Amygdala (tissue), 56 donors: ENCODE data around the gene FOLR1.
A peak's percentile ranks its signal among the peaks of the same experiment; 100 is the strongest.
"Not testable (repeated sequence)": the region's sequence is repeated elsewhere in the genome, so short reads cannot be mapped to it uniquely, and the experiment has no call there.

ENCODE experiments used
- DNase-seq, 56 donors: peaks; one replicate each; lab custom pipeline; 2025; lab: John Stamatoyannopoulos, UW

FOLR1 gene

DNA sequence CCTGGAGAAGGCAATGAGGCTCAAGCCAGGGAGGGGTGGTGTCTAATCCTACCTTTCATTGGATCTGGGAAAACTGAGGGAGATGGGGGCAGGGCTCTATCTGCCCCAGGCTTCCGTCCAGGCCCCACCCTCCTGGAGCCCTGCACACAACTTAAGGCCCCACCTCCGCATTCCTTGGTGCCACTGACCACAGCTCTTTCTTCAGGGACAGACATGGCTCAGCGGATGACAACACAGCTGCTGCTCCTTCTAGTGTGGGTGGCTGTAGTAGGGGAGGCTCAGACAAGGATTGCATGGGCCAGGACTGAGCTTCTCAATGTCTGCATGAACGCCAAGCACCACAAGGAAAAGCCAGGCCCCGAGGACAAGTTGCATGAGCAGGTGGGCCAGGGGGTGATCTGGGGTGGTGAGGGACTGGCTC, at the start of gene FOLR1:
Gene FOLR1 (plus strand): TSS at position 180 of the 421 bp plus-strand sequence. CDS start 34 bp downstream, at position 214.
- DNase-seq, result no peak

DNA sequence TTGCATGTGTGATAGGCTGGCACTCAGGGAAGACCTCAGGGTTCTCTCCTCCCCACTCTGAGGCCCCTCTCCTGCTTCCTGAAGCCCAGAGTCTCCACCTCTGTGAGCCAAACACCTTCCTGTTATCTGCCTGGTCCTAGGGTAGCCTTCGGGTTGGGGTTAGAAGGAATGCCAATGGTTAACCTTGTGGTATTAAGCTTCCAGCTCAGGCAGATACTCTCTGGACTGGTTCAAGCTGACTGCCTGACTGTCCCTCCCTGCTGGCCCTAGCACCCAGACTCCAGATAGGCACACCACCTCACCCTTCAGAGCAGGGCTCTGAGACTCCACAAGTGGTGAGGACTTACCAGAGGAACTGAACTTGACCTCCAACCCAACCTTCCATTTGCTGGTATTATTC, 49.4 kb upstream of the FOLR1 start:
- not testable (repeated sequence) for DNase-seq

DNA sequence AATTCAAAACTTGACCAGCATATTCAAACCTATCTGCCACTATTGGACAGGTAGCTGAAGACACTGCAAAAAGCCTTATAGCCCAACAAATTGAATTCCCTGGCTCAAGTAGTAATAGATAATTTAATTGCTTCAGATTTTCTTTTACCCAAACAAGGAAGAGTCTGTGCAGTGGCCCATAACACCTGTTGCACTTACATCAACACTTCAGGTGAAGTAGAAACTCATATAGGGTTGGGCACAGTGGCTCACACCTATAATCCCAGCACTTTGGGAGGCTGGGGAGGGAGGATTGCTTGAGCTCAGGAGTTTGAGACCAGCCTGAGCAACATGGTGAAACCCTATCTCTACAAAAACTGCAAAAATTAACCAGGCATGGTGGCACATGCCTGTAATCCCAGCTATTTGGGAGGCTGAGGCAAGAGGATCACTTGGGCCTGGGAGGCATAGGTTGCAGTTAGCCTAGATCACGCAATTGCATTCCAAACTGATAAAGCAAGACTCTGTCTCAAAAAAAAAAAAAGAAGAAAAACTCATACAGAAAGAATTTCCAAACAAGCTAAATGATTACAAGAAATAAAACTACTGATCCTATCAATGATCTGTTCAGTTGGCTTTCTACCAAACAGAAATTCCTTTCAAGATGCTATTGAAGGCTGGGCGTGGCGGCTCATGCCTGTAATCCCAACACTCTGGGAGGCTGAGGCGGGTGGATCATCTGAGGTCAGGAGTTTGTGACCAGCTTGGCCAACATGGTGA, 47.0 kb upstream of the FOLR1 start:
- DNase-seq, result no peak

DNA sequence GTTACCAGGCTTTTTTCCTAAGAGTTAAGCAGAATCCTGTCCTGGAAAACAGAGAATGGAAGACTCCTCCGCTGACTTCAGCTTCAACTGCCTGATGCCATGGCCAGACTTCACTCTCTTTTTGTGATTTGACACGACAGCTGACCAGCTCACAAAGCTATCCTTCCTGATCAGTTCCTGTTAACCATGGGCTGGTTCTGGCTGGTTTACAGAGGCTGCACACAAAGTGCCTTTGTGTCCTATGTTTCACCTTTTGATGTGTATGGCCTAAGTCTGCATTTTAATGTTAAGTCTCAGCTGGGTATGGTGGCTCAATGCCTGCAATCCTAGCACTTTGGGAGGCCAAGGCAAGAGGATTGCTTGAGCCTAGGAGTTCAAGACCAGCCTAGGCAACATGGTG, 45.3 kb upstream of the FOLR1 start:
- no peak for DNase-seq

DNA sequence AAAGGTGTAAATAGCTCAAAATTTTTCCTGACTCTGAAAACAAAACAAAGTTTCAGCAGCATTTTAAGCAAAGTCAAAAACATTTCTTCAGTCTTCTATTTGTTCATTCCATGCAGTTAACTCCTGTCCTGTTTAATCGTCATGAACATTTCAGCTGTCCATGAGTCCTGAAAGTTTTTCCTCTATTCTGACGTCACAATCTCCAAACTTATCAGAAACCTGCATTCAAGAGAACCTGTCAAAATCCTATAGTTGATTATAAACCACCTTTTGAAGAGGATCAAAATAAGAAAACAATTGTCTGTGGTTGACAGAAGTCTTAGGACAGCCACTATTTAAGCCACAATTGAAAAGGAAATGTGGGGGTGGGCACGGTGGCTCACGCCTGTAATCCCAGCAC, 41.1 kb upstream of the FOLR1 start:
- no peak for DNase-seq

DNA sequence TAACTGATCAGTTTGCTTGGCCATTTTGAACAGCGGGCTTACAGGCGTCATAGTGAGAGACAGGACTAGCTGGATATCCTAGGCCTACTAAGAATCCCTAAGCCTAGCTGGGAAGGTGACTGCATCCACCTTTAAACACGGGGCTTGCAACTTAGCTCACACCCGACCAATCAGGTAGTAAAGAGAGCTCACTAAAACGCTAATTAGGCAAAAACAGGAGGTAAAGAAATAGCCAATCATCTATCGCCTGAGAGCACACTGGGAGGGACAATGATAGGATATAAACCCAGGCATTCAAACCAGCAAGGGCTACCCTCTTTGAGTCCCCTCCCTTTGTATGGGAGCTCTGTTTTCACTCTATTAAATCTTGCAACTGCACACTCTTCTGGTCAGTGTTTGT, 38.1 kb upstream of the FOLR1 start:
- not testable (repeated sequence) for DNase-seq

DNA sequence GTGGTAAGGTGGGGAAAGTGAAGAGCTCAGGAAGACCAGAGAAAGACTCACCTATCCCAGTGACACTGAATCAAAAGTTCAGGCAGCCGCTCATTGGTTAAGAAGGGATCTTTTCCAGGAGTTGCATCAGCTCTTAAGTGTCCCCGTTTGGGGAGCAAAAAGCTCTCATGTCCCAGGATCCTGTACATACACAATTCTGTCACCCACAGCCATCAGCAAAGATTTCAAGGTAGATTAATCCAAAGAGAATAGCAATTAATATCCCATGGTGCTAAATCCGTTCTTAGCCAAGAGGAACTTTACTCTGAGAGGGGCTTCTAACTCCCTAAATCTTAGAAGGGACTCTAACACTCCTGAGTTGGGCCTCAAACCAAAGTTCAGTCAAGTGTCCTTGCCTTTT, 37.1 kb upstream of the FOLR1 start:
- DNase-seq, result no peak

DNA sequence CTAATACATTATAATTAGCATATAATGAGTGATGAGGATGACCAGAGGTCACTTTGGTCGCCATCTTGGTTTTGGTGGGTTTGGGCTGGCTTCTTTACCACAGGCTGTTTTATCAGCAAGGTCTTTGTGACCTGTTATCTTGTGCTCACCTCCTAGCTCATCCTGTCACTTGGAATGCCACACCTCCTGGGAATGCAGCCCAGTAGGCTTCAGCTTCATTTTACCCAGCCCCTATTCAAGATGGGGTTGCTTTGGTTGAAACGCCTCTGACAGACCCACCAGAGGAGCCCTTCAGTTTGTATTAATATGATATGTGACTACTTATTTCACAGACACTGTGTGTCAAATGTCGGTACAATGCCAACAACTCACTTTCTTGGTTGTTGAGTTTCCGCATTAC, 36.2 kb upstream of the FOLR1 start:
- DNase-seq, result no peak

DNA sequence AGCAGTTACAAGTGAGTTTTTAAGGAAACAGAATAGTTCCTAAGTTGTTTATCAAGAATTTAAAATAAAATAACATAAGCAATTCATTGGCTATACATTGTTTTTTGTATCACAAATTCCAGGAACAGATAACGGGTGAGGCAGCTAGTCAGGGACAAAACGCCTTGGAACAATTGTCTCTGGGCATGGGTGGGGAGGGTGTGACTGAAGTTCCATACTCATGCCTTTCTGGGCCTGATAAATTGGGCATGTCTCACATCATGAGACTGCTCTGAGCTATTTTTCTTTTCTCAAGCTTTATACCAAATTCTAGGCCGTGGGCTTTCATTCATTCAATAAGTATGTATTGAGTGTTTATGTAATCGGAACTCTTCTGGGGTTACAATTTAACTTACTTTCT, 34.8 kb upstream of the FOLR1 start:
- DNase-seq, result no peak

DNA sequence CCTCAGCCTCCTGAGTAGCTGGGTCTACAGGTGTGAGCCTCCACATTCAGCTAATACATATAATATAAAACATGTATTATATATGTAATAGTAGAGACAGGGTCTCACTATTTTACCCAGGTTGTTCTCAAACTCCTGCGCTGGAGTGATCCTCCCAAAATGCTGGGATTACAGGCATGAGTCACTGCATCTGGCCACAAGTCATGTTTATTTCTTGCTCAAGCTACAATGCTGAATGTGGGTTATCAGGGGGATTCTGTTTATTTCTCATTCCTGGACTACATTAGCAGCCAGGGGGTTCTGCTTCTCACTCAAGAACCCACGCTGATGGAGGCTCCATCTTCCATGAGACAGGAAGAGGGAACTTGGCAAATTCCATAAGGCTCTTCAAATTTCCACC, 31.6 kb upstream of the FOLR1 start:
- DNase-seq, result no peak

DNA sequence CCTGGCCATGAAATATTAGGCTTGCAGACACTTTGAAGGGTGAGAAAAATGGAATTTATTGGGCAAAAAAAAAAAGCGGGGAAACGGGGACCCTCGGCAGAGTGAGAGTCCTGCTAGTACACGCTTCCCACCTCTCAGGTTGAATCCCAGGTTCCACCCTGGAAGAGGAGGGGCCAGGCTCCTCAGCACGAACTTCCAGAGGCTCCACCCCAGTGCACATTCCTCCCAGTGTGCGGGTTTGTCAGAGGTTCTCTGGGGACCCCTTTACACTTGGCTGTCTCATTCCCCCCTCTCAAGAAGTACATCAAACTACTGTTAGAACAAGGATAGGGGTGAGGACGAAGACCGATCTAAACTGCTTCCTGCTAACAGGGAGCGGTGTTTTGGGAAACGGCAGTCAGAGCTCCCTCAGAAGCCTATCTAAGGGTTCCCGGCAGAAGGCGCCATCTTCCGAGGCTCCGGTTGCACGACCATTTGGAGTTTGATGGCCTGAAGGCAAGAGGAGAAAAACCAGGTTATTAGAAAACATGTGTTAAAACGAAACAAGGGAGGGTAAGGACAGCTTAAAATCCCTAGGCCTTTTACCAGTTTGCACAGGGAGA, 28.9 kb upstream of the FOLR1 start:
- no peak for DNase-seq

DNA sequence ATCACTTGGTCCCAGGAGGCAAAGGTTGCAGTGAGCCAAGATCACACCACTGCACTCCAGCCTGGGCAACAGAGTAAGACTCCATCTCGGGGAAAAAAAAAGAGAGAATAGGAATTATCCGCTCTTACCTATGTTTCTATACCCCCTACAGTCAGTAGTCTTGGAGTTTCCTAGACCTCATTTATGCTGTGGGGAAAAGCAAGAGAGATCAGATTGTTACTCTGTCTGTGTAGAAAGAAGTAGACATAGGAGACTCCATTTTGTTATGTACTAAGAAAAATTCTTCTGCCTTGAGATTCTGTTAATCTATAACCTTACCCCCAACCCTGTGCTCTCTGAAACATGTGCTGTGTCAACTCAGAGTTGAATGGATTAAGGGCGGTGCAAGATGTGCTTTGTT, 27.8 kb upstream of the FOLR1 start:
- not testable (repeated sequence) for DNase-seq

DNA sequence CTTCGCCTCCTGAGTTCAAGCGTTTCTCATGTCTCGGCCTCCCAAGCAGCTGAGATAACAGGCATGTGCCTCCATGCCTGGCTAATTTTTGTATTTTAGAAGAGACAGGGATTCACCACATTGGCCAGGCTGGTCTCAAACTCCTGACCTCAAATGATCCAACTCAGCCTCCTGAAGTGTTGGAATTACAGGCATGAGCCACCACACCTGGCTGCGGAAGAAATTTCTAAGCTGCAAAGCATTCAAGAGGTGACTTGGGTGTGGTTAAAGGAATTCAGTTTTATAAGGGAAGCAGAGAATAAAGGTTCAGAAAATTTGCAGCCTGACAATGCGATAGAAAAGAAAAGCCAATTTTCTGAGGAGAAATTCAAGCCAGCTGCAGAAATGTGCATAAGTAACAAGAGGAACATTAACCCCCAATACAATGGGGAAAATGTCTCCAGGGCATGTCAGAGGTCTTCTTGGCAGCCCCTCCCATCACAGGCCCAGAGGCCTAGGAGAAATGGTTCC, 22.8 kb upstream of the FOLR1 start:
- DNase-seq, result not testable (repeated sequence)

DNA sequence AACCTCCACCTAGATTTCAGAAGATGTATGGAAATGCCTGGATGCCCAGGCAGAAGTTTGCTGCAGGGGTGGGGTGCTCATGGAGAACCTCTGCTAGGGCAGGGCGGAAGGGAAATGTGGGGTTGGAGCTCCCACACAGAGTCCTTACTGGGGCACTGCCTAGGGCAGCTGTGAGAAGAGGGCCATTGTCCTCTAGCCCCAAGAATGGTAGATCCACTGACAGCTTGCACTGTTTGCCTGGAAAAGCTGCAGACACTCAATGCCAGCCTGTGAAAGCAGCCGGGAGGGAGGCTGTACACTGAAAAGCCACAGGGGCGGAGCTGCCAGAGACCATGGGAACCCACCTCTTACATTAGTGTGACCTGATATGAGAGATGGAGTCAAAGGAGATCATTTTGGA, 22.2 kb upstream of the FOLR1 start:
- DNase-seq, result peak in 27 of 56 donors; percentile 1 to 73 (median 20)

DNA sequence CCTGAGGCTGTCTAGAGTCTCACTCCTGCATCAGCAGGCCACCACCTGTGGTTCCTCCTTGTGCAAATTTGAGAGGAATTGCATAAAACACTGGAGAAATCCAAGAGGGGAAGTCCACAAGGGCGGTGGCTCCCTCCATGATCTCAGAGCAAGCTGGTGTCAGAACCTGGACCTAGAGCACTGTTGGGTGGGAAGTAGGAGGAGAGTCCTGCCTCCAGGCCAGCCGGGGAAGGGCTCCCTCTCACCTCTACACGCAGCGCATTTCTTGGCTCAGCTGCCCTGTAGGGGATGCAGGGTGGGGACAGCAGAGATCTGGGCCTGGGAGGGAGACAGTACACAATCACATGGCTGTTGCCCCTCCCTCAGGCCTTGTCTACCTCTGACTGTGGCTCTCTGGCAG, 19.9 kb upstream of the FOLR1 start:
- not testable (repeated sequence) for DNase-seq

DNA sequence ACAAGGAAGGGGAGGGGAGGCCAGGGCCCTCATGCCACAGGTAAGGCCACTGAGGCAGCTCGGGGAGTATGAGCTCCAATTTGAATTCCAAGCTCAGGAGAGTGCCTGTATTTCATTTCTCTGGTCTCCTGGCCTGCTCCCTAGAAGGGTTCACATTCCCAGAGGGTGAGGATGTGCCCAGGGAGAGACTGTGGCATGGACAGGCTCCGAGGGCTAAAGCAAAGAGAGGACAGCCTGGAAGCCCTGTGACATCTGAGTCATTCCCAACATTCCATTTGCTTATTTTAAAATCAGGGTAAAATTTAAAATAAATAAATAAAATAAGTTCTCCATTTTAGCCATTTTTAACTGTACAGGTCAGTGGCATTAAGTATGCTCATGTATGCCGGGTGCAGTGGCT, 18.6 kb upstream of the FOLR1 start:
- DNase-seq, result no peak

DNA sequence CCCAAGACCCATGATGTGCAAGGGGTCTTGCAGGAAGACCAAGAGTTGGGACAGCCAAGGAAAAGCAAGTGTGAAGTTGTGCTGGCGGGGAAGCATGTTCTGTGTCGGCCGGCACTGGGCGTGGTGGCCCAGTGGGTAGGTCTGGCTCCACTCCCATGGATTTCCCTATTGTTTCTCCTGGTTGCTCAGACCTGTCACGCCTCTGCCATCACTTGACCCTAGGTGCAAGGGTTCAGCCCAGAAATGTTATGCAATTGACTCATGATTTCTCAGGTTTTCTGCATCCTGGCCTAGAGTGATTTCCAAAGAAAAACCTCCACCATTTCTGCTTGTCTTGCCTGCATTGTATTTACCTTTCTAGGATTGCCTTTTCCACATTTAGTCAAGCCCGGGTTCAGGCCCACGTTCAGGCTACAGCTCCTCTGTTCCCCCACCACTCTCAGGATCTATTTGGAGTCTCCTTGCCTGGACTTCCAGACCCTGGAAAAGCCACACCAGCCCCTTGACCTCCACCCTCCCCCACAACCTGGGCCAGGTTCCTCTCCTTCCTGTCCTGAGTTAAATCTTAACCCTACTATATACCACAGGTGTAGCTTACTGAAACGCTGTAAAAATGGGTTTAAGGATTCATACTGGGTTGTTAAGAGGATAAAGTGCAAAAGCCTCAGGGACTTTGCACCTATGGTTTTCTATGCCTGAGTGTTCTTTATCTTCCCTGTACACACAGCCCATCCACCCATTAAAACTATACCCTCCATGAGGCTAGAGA, 17.5 kb upstream of the FOLR1 start:
- no peak for DNase-seq

DNA sequence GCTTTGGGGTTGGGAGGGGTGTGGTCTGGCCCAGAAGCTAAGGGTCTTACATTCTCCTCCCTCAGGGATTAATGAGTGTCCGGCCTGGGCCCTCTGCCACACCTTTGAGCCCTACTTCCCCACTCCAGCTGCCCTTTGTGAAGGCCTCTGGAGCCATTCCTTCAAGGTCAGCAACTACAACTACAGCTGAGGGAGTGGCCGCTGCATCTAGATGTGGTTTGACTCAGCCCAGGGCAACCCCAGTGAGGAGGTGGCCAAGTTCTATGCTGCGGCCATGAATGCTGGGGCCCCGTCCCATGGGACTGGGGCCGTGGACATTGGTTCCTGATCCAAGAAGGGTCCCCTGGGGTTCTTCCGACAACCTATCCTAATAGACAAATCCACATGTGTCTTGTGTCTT, 14.3 kb upstream of the FOLR1 start:
- no peak for DNase-seq

DNA sequence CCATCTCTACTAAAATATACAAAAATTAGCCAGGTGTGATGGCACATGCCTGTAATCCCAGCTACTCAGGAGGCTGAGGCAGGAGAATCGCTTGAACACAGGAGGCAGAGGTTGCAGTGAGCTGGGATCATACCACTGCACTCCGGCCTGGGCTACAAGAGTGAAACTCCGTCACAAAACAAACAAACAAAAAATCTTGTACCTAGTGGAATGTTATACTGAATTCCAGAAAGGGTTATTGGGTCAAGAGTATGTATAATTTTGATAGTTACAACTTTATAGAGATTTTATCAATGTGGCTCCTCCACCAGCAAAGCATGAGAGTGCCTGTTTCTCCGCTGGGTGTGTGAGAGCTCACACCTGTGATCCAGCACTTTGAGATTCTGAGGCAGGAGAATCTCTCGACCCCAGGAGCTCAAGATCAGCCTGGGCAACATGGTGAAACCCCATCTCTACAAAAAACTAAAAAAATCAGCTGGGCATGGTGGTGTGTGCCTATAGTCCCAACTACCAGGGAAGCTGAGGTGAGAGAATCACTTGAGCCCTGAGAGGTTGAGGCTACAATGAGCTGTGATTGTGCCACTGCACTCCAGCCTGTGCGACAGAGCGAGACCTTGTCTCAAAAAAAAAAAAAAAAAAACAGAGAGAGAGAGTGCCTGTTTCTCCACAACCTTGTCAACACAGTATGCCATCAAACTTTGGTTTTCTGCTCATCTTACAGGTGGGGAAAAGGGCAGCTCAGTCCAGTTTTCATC, 12.7 kb upstream of the FOLR1 start:
- DNase-seq, result no peak

DNA sequence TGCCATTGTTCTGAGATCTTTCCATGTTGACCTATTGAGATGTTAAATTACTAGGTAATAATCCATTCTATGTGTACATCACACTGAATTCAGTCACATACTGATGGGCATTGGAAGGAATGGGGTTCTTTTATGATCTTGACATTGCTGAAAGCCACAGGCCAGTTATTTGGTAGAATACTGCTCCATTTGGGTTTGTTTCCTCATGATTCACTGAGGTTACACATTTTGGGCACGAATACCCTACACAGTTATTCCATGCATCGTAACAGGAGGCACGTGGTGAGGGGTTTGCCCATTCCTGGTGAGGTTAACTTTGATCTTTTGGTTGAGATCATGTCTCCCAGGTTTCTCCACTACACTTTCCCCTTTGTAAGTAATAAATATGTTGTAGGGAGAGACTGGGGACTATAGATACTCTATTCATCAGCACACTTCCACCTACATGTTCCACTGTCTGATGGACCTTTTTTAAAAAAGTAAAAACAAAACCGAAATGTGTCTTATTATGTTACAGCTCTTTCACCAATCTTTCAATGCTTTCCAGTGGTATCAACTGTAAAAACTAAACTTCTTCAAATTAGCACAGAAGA, 12.0 kb upstream of the FOLR1 start:
- DNase-seq, result no peak
